ENCODE results near the gene PITPNM1. TPM values are rescaled to one million over a fixed set of nuclear protein-coding genes. Genes with fewer than 3 reads are reported as not detected.
A peak's percentile ranks its signal among the peaks of the same experiment; 100 is the strongest.

The PITPNM1 gene
- total RNA-seq, 6 experiments from 2014 or later = 8.6 to 21.3 (median 15.0) TPM

- 78% methylated on average over 3 of the region's 5 CpGs for WGBS (ENCODE audit: insufficient coverage, low coverage, low lambda C conversion rate, missing lambda C conversion rate)
- Histone ChIP-seq H3K9me3 (no peaks in the 10 kb centered on the region), H3K4me3 (no peak overlapping the region), H3K27ac (peak overlapping the region in 1 of 3 donors; percentile 43), H3K27me3 (no peaks in the 10 kb centered on the region), H3K4me1 (peaks cover 0 to 11% (median 4%) of the 10 kb centered on the region in 4 donors), H3K36me3 (no peaks in the 10 kb centered on the region)
- intact Hi-C loops (cut with DNase I) = no loop called here
- ATAC-seq (peak; percentile 66 to 89 (median 88)), DNase-seq (peak; percentile 70 to 82 (median 78))
- TF ChIP-seq POLR2A (IDR thresholded peaks at IDR 0.05) = no peak
- TF ChIP-seq CTCF (IDR thresholded peaks at IDR 0.05) = no peak
These were observed 20.3 kb upstream of the PITPNM1 start for GRCh38 chr11:67525275-67525976.

- H3K9me3 ChIP-seq = no peaks in the 10 kb centered on the region
- intact Hi-C loops (cut with DNase I) = no loop called here
- 94% methylated on average over 3 of the region's 9 CpGs for WGBS (ENCODE audit: insufficient coverage, low coverage, low lambda C conversion rate, missing lambda C conversion rate)
- no peak for TF ChIP-seq POLR2A (IDR thresholded peaks at IDR 0.05)
- TF ChIP-seq CTCF (IDR thresholded peaks at IDR 0.05) = no peak
- H3K36me3 ChIP-seq = no peaks in the 10 kb centered on the region
- H3K4me1 ChIP-seq = peaks cover 0 to 11% (median 4%) of the 10 kb centered on the region in 4 donors
- H3K27ac ChIP-seq = no peak overlapping the region
- no peak for DNase-seq
- no peaks in the 10 kb centered on the region for H3K27me3 ChIP-seq
- ATAC-seq = no peak
- H3K4me3 ChIP-seq = no peak overlapping the region
These were observed 19.3 kb upstream of the PITPNM1 start for GRCh38 chr11:67524480-67524808.

GRCh38 chr11:67523556-67524479, 18.7 kb upstream of the PITPNM1 start:
- WGBS (ENCODE audit: insufficient coverage, low coverage, low lambda C conversion rate, missing lambda C conversion rate) = 73% methylated on average over 2 of the region's 25 CpGs
- Histone ChIP-seq H3K9me3 (no peaks in the 10 kb centered on the region), H3K27ac (no peak overlapping the region), H3K27me3 (no peaks in the 10 kb centered on the region), H3K4me3 (no peak overlapping the region), H3K4me1 (peaks cover 0 to 11% (median 4%) of the 10 kb centered on the region in 4 donors), H3K36me3 (no peaks in the 10 kb centered on the region)
- intact Hi-C loops (cut with DNase I) = no loop called here
- ATAC-seq (peak in 1 of 4 donors; percentile 4), DNase-seq (no peak)
- TF ChIP-seq CTCF (IDR thresholded peaks at IDR 0.05) (no peak), POLR2A (IDR thresholded peaks at IDR 0.05) (no peak)

GRCh38 chr11:67522844-67523555, 17.8 kb upstream of the PITPNM1 start, which contains the start of gene CABP2:
TSS of gene CABP2 (minus strand) at chr11:67523446. CDS start at chr11:67523326, 120 bp downstream.
- Histone ChIP-seq H3K27me3 (no peaks in the 10 kb centered on the region), H3K27ac (no peak within 1 kb of the TSS), H3K36me3 (no peaks in the 10 kb centered on the region), H3K4me1 (peaks cover 0 to 11% (median 4%) of the 10 kb centered on the region in 4 donors), H3K4me3 (no peak within 1 kb of the TSS), H3K9me3 (no peaks in the 10 kb centered on the region)
- TF ChIP-seq POLR2A (IDR thresholded peaks at IDR 0.05) (no peak), CTCF (IDR thresholded peaks at IDR 0.05) (no peak)
- DNase-seq (no peak), ATAC-seq (no peak)
- 77% methylated on average over 5 of the region's 23 CpGs for WGBS (ENCODE audit: insufficient coverage, low coverage, low lambda C conversion rate, missing lambda C conversion rate)
- intact Hi-C loops (cut with DNase I) = no loop called here
